K562 (cell line): ENCODE measurements around the gene TNKS2.
"Not testable (repeated sequence)": the region's sequence is repeated elsewhere in the genome, so short reads cannot be mapped to it uniquely, and the experiment has no call there.

ENCODE experiments used
- ARNT ChIP-seq, 2 experiments: fragments of 450-650 bp; IDR thresholded peaks; 2 replicates each; pipeline ENCODE4 v1.6.1; 2016; ENCODE audit warnings: mild to moderate bottlenecking in 1 of 2
- CBX8 ChIP-seq: fragments of 200-600 bp; sonication (generic); IDR thresholded peaks from 2 replicates; pipeline ENCODE4 v1.6.1; 2012; ENCODE audit warnings: borderline replicate concordance, mixed run types, low read depth, mild to moderate bottlenecking, moderate library complexity, mixed read lengths, low read length, control low read depth, inconsistent platforms; ENCODE audit not compliant: poor library complexity, severe bottlenecking; ENCODE audit errors: extremely low read depth
- CTCF ChIP-seq, 3 experiments: IDR thresholded peaks in 2 of 3; conservative IDR thresholded peaks in 1 of 3; 2 replicates each; pipeline ENCODE4 v1.5.1; 2011 to 2012; ENCODE audit warnings: low read length in 3 of 3, mild to moderate bottlenecking in 3 of 3, control low read depth in 2 of 3, improper control_type of control experiment in 1 of 3, inconsistent platforms in 1 of 3, low read depth in 1 of 3, mixed read lengths in 1 of 3, moderate library complexity in 1 of 3; ENCODE audit not compliant: insufficient read depth in 2 of 3
- EP300 ChIP-seq: IDR thresholded peaks from 2 replicates; pipeline ENCODE4 v1.6.1; 2012; ENCODE audit warnings: low read length, improper control_type of control experiment
- GATA2 ChIP-seq: sonication (generic); formaldehyde crosslinking; IDR thresholded peaks from 2 replicates; pipeline ENCODE4 v1.4.0; 2020; ENCODE audit warnings: mild to moderate bottlenecking, missing genetic modification reagents
- MAZ ChIP-seq, 2 experiments: fragments of 450-650 bp in 1 of 2; sonication (generic) in 1 of 2; formaldehyde crosslinking; IDR thresholded peaks in 1 of 2; conservative IDR thresholded peaks in 1 of 2; 2 replicates each; pipeline versions ENCODE4 v1.4.0 to v1.5.0; 2020; ENCODE audit warnings: mild to moderate bottlenecking in 1 of 2, missing genetic modification reagents in 1 of 2
- POLR2AphosphoS5 ChIP-seq: IDR thresholded peaks from 2 replicates; pipeline ENCODE4 v1.6.1; 2011; ENCODE audit warnings: mild to moderate bottlenecking, low read depth, low read length, moderate library complexity; ENCODE audit not compliant: control insufficient read depth, insufficient read depth
- POLR2B ChIP-seq: fragments of 450-650 bp; IDR thresholded peaks from 2 replicates; pipeline ENCODE4 v1.6.1; 2018; ENCODE audit warnings: low read depth; ENCODE audit not compliant: partially characterized antibody
- SIN3B ChIP-seq: fragments of 450-650 bp; IDR thresholded peaks from 2 replicates; pipeline ENCODE4 v1.6.1; 2017; ENCODE audit warnings: low read depth, mild to moderate bottlenecking, moderate library complexity
- SREBF1 ChIP-seq: fragments of 150-350 bp; IDR thresholded peaks from 2 replicates; pipeline ENCODE4 v1.6.1; 2014; ENCODE audit warnings: antibody characterized with exemption, low read depth, low read length, borderline replicate concordance
- ZBTB2 ChIP-seq: fragments of 450-650 bp; IDR thresholded peaks from 2 replicates; pipeline ENCODE4 v1.6.1; 2016; ENCODE audit warnings: antibody characterized with exemption
- ZNF184 ChIP-seq: sonication (generic); formaldehyde crosslinking; IDR thresholded peaks from 2 replicates; pipeline ENCODE4 v1.5.0; 2020; ENCODE audit warnings: missing genetic modification reagents

- not testable (repeated sequence) for TF ChIP-seq CTCF (IDR thresholded peaks at IDR 0.05 in 2 of 3, conservative IDR thresholded peaks at IDR 0.05 in 1 of 3; ENCODE audit: insufficient read depth in 2 of 3, low read depth in 1 of 3, low read length in 3 of 3); SREBF1; POLR2AphosphoS5; EP300; POLR2B; ARNT (IDR thresholded peaks at IDR 0.05); ZNF184; MAZ (CRISPR knock-in tag; conservative IDR thresholded peaks at IDR 0.05 in 1 of 2, IDR thresholded peaks at IDR 0.05 in 1 of 2); ZBTB2; CBX8; GATA2 (CRISPR knock-in tag); SIN3B
These were observed 9.0 kb downstream of the TNKS2 start for GRCh38 chr10:91807264-91807663.
